CD14-positive monocyte (primary cell): Measurements from ENCODE around the gene UBE2L3. TPM values are rescaled to one million over a fixed set of nuclear protein-coding genes. Genes with fewer than 3 reads are reported as not detected.
A peak's percentile ranks its signal among the peaks of the same experiment; 100 is the strongest.

Experiments
- DNase-seq, 3 donors: peaks; one replicate each; pipeline ENCODE4 v3.0.0-alpha.2; 2011 to 2022
- H2AFZ ChIP-seq: 2 replicates; pipeline ENCODE4 v1.6.0; 2012; ENCODE audit warnings: mild to moderate bottlenecking, low read depth, low read length, inconsistent platforms; ENCODE audit not compliant: insufficient read depth, poor library complexity, severe bottlenecking
- H3K27ac ChIP-seq, 2 donors: 1 replicate in 1 of 2; 2 replicates in 1 of 2; pipeline ENCODE4 v1.5.1; 2012 to 2013; ENCODE audit warnings: low read length in 2 of 2, control low read depth in 1 of 2, inconsistent platforms in 1 of 2, low read depth in 1 of 2, mild to moderate bottlenecking in 1 of 2
- H3K27me3 ChIP-seq, 2 donors: one replicate each; pipeline versions ENCODE4 v1.6.0 to v1.6.1; 2011 to 2013; ENCODE audit warnings: low read length in 2 of 2; ENCODE audit not compliant: control insufficient read depth in 2 of 2, insufficient read depth in 2 of 2
- H3K36me3 ChIP-seq, 2 donors: replicated peaks in 1 of 2; 1 replicate in 1 of 2; 2 replicates in 1 of 2; pipeline versions ENCODE4 v1.5.1 to v1.6.1; 2012 to 2013; ENCODE audit warnings: low read length in 2 of 2, control low read depth in 1 of 2, inconsistent platforms in 1 of 2, mild to moderate bottlenecking in 1 of 2; ENCODE audit not compliant: insufficient read depth in 2 of 2, control insufficient read depth in 1 of 2
- H3K4me1 ChIP-seq, 2 donors: 1 replicate in 1 of 2; 2 replicates in 1 of 2; pipeline versions ENCODE4 v1.5.1 to v1.6.1; 2012 to 2013; ENCODE audit warnings: low read length in 2 of 2, control low read depth in 1 of 2, inconsistent platforms in 1 of 2, mild to moderate bottlenecking in 1 of 2, moderate library complexity in 1 of 2; ENCODE audit not compliant: insufficient read depth in 2 of 2, control insufficient read depth in 1 of 2
- H3K4me2 ChIP-seq: replicated peaks from 2 replicates; pipeline ENCODE3; 2012; ENCODE audit warnings: low read length, moderate library complexity, mild to moderate bottlenecking; ENCODE audit not compliant: poor library complexity, severe bottlenecking; ENCODE audit errors: extremely low read depth
- H3K4me3 ChIP-seq, 3 experiments: fragments of 200-600 bp in 1 of 3; sonication (generic) in 1 of 3; replicated peaks in 1 of 3; 1 replicate in 2 of 3; 2 replicates in 1 of 3; pipeline ENCODE4 v1.5.1; 2011 to 2013; ENCODE audit warnings: low read length in 3 of 3, mild to moderate bottlenecking in 3 of 3, control low read depth in 2 of 3, low read depth in 2 of 3, inconsistent platforms in 1 of 3, moderate library complexity in 1 of 3
- H3K79me2 ChIP-seq: 2 replicates; pipeline ENCODE4 v1.6.0; 2012; ENCODE audit warnings: mild to moderate bottlenecking, control low read depth, inconsistent platforms, low read length, moderate library complexity; ENCODE audit not compliant: insufficient read depth
- H3K9ac ChIP-seq: 2 replicates; pipeline ENCODE4 v1.6.0; 2017; ENCODE audit warnings: low read length, mild to moderate bottlenecking; ENCODE audit not compliant: insufficient read depth, poor library complexity, severe bottlenecking
- H3K9me3 ChIP-seq, 2 donors: replicated peaks in 1 of 2; 1 replicate in 1 of 2; 2 replicates in 1 of 2; pipeline versions ENCODE4 v1.5.1 to v1.6.1; 2012 to 2013; ENCODE audit warnings: low read length in 2 of 2, control low read depth in 1 of 2; ENCODE audit not compliant: control insufficient read depth in 1 of 2, insufficient read depth in 1 of 2
- H4K20me1 ChIP-seq: 2 replicates; pipeline ENCODE4 v1.6.0; 2012; ENCODE audit warnings: mild to moderate bottlenecking, low read length, control low read depth, moderate library complexity; ENCODE audit not compliant: insufficient read depth
- H3K27ac Mint-ChIP-seq, 7 donors: one replicate each; pipeline ENCODE4 v1.8.0; 2020; ENCODE audit warnings: mild to moderate bottlenecking in 7 of 7, mixed read lengths in 7 of 7, moderate library complexity in 6 of 7, inconsistent platforms in 2 of 7
- H3K27me3 Mint-ChIP-seq, 3 donors: one replicate each; pipeline ENCODE4 v1.8.0; 2021 to 2022; ENCODE audit warnings: low read depth in 3 of 3, mild to moderate bottlenecking in 3 of 3, mixed read lengths in 3 of 3, moderate library complexity in 3 of 3, inconsistent platforms in 1 of 3
- H3K36me3 Mint-ChIP-seq, 2 donors: one replicate each; pipeline ENCODE4 v1.8.0; 2020; ENCODE audit warnings: mixed read lengths in 2 of 2, inconsistent platforms in 1 of 2, mild to moderate bottlenecking in 1 of 2
- H3K4me1 Mint-ChIP-seq: one replicate; pipeline ENCODE4 v1.8.0; 2020; ENCODE audit warnings: mild to moderate bottlenecking, mixed read lengths
- H3K4me3 Mint-ChIP-seq, 2 donors: one replicate each; pipeline ENCODE4 v1.8.0; 2020; ENCODE audit warnings: mild to moderate bottlenecking in 2 of 2, mixed read lengths in 2 of 2, moderate library complexity in 1 of 2
- H3K9me3 Mint-ChIP-seq, 7 donors: one replicate each; pipeline ENCODE4 v1.8.0; 2020 to 2022; ENCODE audit warnings: mixed read lengths in 7 of 7, mild to moderate bottlenecking in 6 of 7, moderate library complexity in 6 of 7, inconsistent platforms in 2 of 7
- CTCF ChIP-seq: fragments of 200-600 bp; IDR thresholded peaks from one replicate; pipeline ENCODE4 v1.8.0; 2022; ENCODE audit warnings: antibody characterized with exemption, mild to moderate bottlenecking
- WGBS: methylation state at CpG from one replicate; pipeline ENCODE4 v1.1.5; 2013; ENCODE audit warnings: missing lambda C conversion rate; ENCODE audit not compliant: insufficient coverage; 5-methylcytosine and 5-hydroxymethylcytosine counted together
- intact Hi-C, 2 donors: fragments of 100-400 bp; cut with micrococcal nuclease; formaldehyde crosslinking; loops; one replicate each; pipeline versions ENCODE4 v1.15.0 to v1.15.1; 2023
- polyA plus RNA-seq, 3 donors: library from polyadenylated mRNA; depleted of rRNA in 1 of 3; unstranded in 2 of 3; stranded (reverse) in 1 of 3; fragments of 300-500 nt in 2 of 3; fragments of >200 nt in 1 of 3; fragmentation: Illumina TruSeq in 2 of 3; gene quantifications; 1 replicate in 2 of 3; 2 replicates in 1 of 3; pipeline ENCODE4 v1.2.3, GENCODE V29; 2012 to 2021

The UBE2L3 gene
- polyA plus RNA-seq, 3 donors, result 19.6 to 88.9 (median 69.6) TPM

GRCh38 chr22:21624120-21624879, 56.8 kb downstream of the UBE2L3 start:
- peak overlapping the region; percentile 4 to 78 (median 74) for H3K27ac Mint-ChIP-seq
- no peaks in the 10 kb centered on the region for H3K9me3 Mint-ChIP-seq
- DNase-seq, result no peak
- peaks cover 0 to 1% (median 0%) of the 10 kb centered on the region in 3 donors for H3K27me3 Mint-ChIP-seq
- peaks cover 94% of the 10 kb centered on the region for H3K79me2 ChIP-seq
- H3K27me3 ChIP-seq, result no peaks in the 10 kb centered on the region
- H3K36me3 Mint-ChIP-seq, result peaks cover 20 to 53% of the 10 kb centered on the region in 2 donors
- no peak overlapping the region for H3K9ac ChIP-seq
- peaks cover 49 to 70% of the 10 kb centered on the region in 2 donors for H3K4me1 ChIP-seq
- no peak overlapping the region for H2AFZ ChIP-seq
- H3K4me2 ChIP-seq, result no peak overlapping the region
- no peak overlapping the region for H3K4me3 ChIP-seq
- peaks cover 71% of the 10 kb centered on the region for H3K4me1 Mint-ChIP-seq
- 86% methylated on average over 8 of the region's 8 CpGs for WGBS
- H3K36me3 ChIP-seq, result peaks cover 18 to 55% of the 10 kb centered on the region in 2 donors
- H4K20me1 ChIP-seq, result peaks cover 99% of the 10 kb centered on the region
- H3K9me3 ChIP-seq, result no peaks in the 10 kb centered on the region
- peak overlapping the region; percentile 40 to 68 for H3K27ac ChIP-seq
- TF ChIP-seq CTCF, result peak; percentile 52
- intact Hi-C loops, result loop anchor here in 1 of 2 donors (2.0 kb wide), 1 partner anchor 17 kb away; no protein-coding TSS in a partner anchor
- no peak overlapping the region for H3K4me3 Mint-ChIP-seq

DNA sequence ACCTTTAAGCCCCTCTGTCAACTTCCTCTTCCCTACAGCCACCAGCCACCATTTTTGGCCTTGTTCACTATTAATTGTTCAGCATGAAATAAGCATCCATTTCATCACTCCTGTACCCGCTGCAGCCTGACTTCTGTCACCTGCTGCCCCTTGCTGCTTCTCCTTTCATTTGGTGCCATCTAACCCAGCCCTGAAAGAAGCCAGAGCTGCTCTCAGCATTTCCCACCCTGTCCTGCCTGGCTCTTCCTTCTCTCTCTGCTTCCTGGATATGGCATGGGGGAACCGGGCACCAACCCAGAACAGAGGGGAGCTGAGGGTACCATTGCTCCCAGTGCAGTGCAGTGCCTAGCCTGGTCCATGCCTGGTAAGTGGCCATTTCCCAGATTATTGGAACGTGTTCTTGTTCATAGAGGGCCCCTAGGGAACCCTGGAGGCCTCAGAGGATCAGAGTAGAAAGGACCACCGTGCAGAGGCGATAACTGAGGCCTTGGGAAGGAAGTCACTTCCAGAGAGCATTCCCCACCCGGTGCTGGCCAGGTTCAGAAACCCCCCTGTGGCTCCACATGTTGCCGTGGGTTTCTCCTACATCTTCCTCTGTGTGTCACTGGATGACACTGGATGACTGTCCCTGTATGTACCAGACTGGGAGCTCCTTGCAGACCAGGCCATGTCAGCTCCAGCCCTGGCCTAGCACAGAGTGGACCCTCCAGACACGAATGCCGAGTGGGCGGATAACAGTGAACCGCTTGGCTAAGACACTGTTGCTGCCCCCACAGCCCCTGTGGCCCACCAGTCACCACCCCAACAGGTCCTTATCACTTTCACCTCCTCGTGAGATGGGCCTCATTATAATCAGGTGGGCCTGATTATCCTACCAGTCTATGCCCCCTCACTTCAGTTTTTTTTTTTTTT, 57.6 kb downstream of the UBE2L3 start:
- Histone ChIP-seq H4K20me1 (peaks cover 93% of the 10 kb centered on the region), H3K27ac (peak overlapping the region; percentile 40 to 68), H2AFZ (no peak overlapping the region), H3K4me2 (no peak overlapping the region), H3K79me2 (peaks cover 91% of the 10 kb centered on the region), H3K9me3 (no peaks in the 10 kb centered on the region), H3K36me3 (peaks cover 17 to 46% of the 10 kb centered on the region in 2 donors), H3K4me1 (peaks cover 49 to 73% of the 10 kb centered on the region in 2 donors), H3K27me3 (no peaks in the 10 kb centered on the region), H3K9ac (no peak overlapping the region), H3K4me3 (no peak overlapping the region)
- intact Hi-C loops, result loop anchor here in 1 of 2 donors (2.0 kb wide), 1 partner anchor 16 kb away; no protein-coding TSS in a partner anchor
- peaks cover 0 to 1% (median 0%) of the 10 kb centered on the region in 3 donors for H3K27me3 Mint-ChIP-seq
- H3K36me3 Mint-ChIP-seq, result peaks cover 20 to 45% of the 10 kb centered on the region in 2 donors
- H3K9me3 Mint-ChIP-seq, result no peaks in the 10 kb centered on the region
- H3K4me1 Mint-ChIP-seq, result peaks cover 65% of the 10 kb centered on the region
- peak overlapping the region; percentile 4 to 80 (median 74) for H3K27ac Mint-ChIP-seq
- H3K4me3 Mint-ChIP-seq, result no peak overlapping the region
- no peak for TF ChIP-seq CTCF
- peak in 1 of 3 donors; percentile 9 for DNase-seq
- WGBS, result 80% methylated on average over 12 of the region's 12 CpGs
